Left lung (tissue), 10 donors: ENCODE data around the gene UQCR10. TPM values are rescaled to one million over a fixed set of nuclear protein-coding genes. Genes with fewer than 3 reads are reported as not detected.

ENCODE experiments used
- ATAC-seq: fragments of 200-7000 bp; cut with Tn5 transposase; one replicate; pipeline ENCODE4 v1.9.1; 2020; ENCODE audit warnings: moderate library complexity
- DNase-seq, 4 donors: peaks; one replicate each; pipeline ENCODE4 v3.0.0-alpha.2; 2013 to 2020
- H3K27ac ChIP-seq, 2 donors: fragments of 200-600 bp; sonication (generic) in 1 of 2; one replicate each; pipeline versions ENCODE4 v1.5.0 to v1.8.0; 2020 to 2021
- H3K27me3 ChIP-seq, 2 donors: fragments of 200-600 bp; sonication (generic) in 1 of 2; one replicate each; pipeline versions ENCODE4 v1.5.0 to v1.8.0; 2020 to 2021
- H3K36me3 ChIP-seq, 2 donors: fragments of 200-600 bp; sonication (generic) in 1 of 2; one replicate each; pipeline versions ENCODE4 v1.5.0 to v1.8.0; 2020 to 2021
- H3K4me1 ChIP-seq, 2 donors: fragments of 200-600 bp; one replicate each; pipeline ENCODE4 v1.8.0; 2021
- H3K4me3 ChIP-seq, 2 donors: fragments of 200-600 bp; sonication (generic) in 1 of 2; one replicate each; pipeline versions ENCODE4 v1.5.0 to v1.8.0; 2020 to 2021; ENCODE audit warnings: mild to moderate bottlenecking in 1 of 2
- H3K9me3 ChIP-seq, 2 donors: fragments of 200-600 bp; sonication (generic) in 1 of 2; one replicate each; pipeline versions ENCODE4 v1.5.0 to v1.8.0; 2020 to 2021
- CTCF ChIP-seq, 2 donors: fragments of 200-600 bp; sonication (generic) in 1 of 2; IDR thresholded peaks; one replicate each; pipeline versions ENCODE4 v1.5.0 to v1.8.0; 2021; ENCODE audit warnings: antibody characterized with exemption in 2 of 2
- intact Hi-C, 2 donors: fragments of 100-400 bp; cut with DNase I; formaldehyde crosslinking; loops; one replicate each; pipeline versions ENCODE4 v1.11.2 to v1.14.2; 2022
- polyA plus RNA-seq, 6 donors: library from polyadenylated mRNA; unstranded; fragments of 120-200 nt; gene quantifications; one replicate each; pipeline ENCODE4 v1.2.1, GENCODE V29; 2013; ENCODE audit not compliant: insufficient read length in 6 of 6
- total RNA-seq, 2 donors: library from RNA; stranded (reverse); fragmentation: NEBNext Ultra II Directional; extraction: Animal tissue kit (Norgen Biotek cat#: 25700); gene quantifications; one replicate each; pipeline ENCODE4 v1.2.1, GENCODE V29; 2021
- donor health status: DM: no; HTN: yes; CAD: no.
- donor health status: DM: no; HTN: no; CAD: no.

Gene UQCR10
- total and polyA plus RNA-seq, 8 donors: 77.4 to 154 (median 116) TPM

- intact Hi-C loops: no loop called here
- DNase-seq (peak in 1 of 4 donors; percentile 44), ATAC-seq (peak; percentile 19)
- no peaks in the 10 kb centered on the region for H3K9me3 ChIP-seq
- no peak overlapping the region for H3K27ac ChIP-seq
- H3K36me3 ChIP-seq: peaks cover 0 to 63% of the 10 kb centered on the region in 2 donors
- no peaks in the 10 kb centered on the region for H3K27me3 ChIP-seq
- peaks cover 4 to 9% of the 10 kb centered on the region in 2 donors for H3K4me1 ChIP-seq
- no peak for TF ChIP-seq CTCF (IDR thresholded peaks at IDR 0.05)
- H3K4me3 ChIP-seq: no peak overlapping the region
Observed at GRCh38 chr22:29787371-29787980, 20.3 kb downstream of the UQCR10 start.

- H3K4me1 ChIP-seq: peaks cover 4 to 9% of the 10 kb centered on the region in 2 donors
- TF ChIP-seq CTCF (IDR thresholded peaks at IDR 0.05): no peak
- no peaks in the 10 kb centered on the region for H3K9me3 ChIP-seq
- H3K36me3 ChIP-seq: peaks cover 0 to 74% of the 10 kb centered on the region in 2 donors
- H3K4me3 ChIP-seq: no peak overlapping the region
- no peaks in the 10 kb centered on the region for H3K27me3 ChIP-seq
- intact Hi-C loops: no loop called here
- ATAC-seq: no peak
- no peak for DNase-seq
- no peak overlapping the region for H3K27ac ChIP-seq
Observed at GRCh38 chr22:29788339-29789279, 21.4 kb downstream of the UQCR10 start.

- no peak for TF ChIP-seq CTCF (IDR thresholded peaks at IDR 0.05)
- Histone ChIP-seq H3K4me3 (no peak overlapping the region), H3K9me3 (no peaks in the 10 kb centered on the region), H3K27ac (no peak overlapping the region), H3K36me3 (peaks cover 0 to 88% of the 10 kb centered on the region in 2 donors), H3K4me1 (no peaks in the 10 kb centered on the region), H3K27me3 (no peaks in the 10 kb centered on the region)
- DNase-seq (no peak), ATAC-seq (no peak)
- intact Hi-C loops: no loop called here
Observed at GRCh38 chr22:29790061-29790460, 22.9 kb downstream of the UQCR10 start.

GRCh38 chr22:29793396-29793795 lies 26.2 kb downstream of the UQCR10 start:
- ATAC-seq: no peak
- Histone ChIP-seq H3K27me3 (no peaks in the 10 kb centered on the region), H3K36me3 (peaks cover 0 to 97% of the 10 kb centered on the region in 2 donors), H3K4me3 (no peak overlapping the region), H3K27ac (no peak overlapping the region), H3K4me1 (peaks cover 0 to 16% of the 10 kb centered on the region in 2 donors), H3K9me3 (no peaks in the 10 kb centered on the region)
- TF ChIP-seq CTCF (IDR thresholded peaks at IDR 0.05): no peak
- DNase-seq: no peak
- intact Hi-C loops: no loop called here

GRCh38 chr22:29795663-29796062 lies 28.5 kb downstream of the UQCR10 start:
- DNase-seq (no peak), ATAC-seq (no peak)
- intact Hi-C loops: no loop called here
- Histone ChIP-seq H3K27ac (no peak overlapping the region), H3K4me3 (no peak overlapping the region), H3K36me3 (peaks cover 0 to 90% of the 10 kb centered on the region in 2 donors), H3K4me1 (peaks cover 17 to 37% of the 10 kb centered on the region in 2 donors), H3K27me3 (no peaks in the 10 kb centered on the region), H3K9me3 (no peaks in the 10 kb centered on the region)
- no peak for TF ChIP-seq CTCF (IDR thresholded peaks at IDR 0.05)
